ENCODE data around the gene CFLAR. TPM values are rescaled to one million over a fixed set of nuclear protein-coding genes. Genes with fewer than 3 reads are reported as not detected.
A peak's percentile ranks its signal among the peaks of the same experiment; 100 is the strongest.

Gene CFLAR
- total and polyA plus RNA-seq, 2 of the 13 experiments (the other 11 are each of a cell fraction or from before 2014, with no cell fraction given) = 43.8 to 92.1 TPM

DNA sequence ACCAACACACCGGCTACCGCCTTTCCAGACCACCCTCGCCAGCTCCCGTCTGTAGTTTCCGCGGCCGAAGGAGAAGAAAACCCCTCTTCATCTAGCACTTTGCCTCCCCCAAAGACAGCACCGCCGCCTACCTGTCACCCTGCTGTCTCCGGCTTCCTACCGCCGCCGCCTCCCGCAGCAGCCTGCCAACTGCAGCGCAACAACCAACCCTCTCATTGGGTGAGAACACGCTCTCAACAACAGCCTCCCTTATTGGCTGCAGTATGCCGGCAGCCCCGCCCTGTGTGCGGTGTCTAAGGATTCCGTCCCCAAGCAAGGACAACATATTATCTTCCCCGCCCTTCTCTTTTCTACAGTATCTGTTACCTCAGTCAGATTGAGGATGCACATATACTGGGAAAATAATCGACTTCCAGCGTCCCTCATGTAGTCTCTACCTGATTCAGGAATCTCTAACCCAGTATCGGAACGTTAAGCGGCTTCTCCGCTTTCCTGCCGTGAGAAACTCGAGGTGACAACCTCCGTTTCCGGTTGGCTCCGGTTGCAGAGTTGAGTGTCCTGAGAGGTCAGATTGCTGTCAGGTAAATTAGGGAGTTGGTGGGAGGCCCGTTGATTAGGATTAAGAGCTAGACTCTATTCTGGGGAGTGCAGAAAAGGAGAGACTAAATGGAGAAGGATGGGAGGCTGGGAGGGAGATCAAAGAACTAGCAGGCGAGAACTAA lies 44.3 kb upstream of the CFLAR start, which contains the start of the genes HYCC2 and NDUFB3 (continued):
- TF ChIP-seq SIX1 (CRISPR knock-in tag; IDR thresholded peaks at IDR 0.05; ENCODE audit: borderline replicate concordance) (peak; percentile 91), ATF7-NPFF (CRISPR knock-in tag; IDR thresholded peaks at IDR 0.05; ENCODE audit: low read depth) (no peak), ZNF747 (CRISPR knock-in tag; IDR thresholded peaks at IDR 0.05; ENCODE audit: borderline replicate concordance) (0 out of 2 replicates have a peak, but pooled peaks have one; percentile 7), NPAS2 (CRISPR knock-in tag; IDR thresholded peaks at IDR 0.05; ENCODE audit: borderline replicate concordance) (0 out of 2 replicates have a peak, but pooled peaks have one; percentile 62), PAWR (CRISPR knock-in tag; IDR thresholded peaks at IDR 0.05; ENCODE audit: borderline replicate concordance) (0 out of 2 replicates have a peak, but pooled peaks have one; percentile 25), ZNF598 (CRISPR knock-in tag; IDR thresholded peaks at IDR 0.05; ENCODE audit: borderline replicate concordance) (peak; percentile 92), PHF8 (CRISPR knock-in tag; IDR thresholded peaks at IDR 0.05) (peak; percentile 97), SIX4 (CRISPR knock-in tag; IDR thresholded peaks at IDR 0.05) (peak; percentile 96), CHCHD3 (CRISPR knock-in tag; IDR thresholded peaks at IDR 0.05) (no peak), ZNF737 (CRISPR knock-in tag; IDR thresholded peaks at IDR 0.05; ENCODE audit: borderline replicate concordance) (peak; percentile 31; the same call in 1 of the 2 replicates), ZSCAN25 (CRISPR knock-in tag; IDR thresholded peaks at IDR 0.05) (peak; percentile 78; the same call in 1 of the 2 replicates), KLF12 (CRISPR knock-in tag; IDR thresholded peaks at IDR 0.05; ENCODE audit: borderline replicate concordance) (peak; percentile 92; the same call in 1 of the 2 replicates), KLF9 (CRISPR knock-in tag; IDR thresholded peaks at IDR 0.05; ENCODE audit: low read depth) (peak; percentile 88; the same call in 1 of the 2 replicates), ARNT2 (CRISPR knock-in tag; IDR thresholded peaks at IDR 0.05; ENCODE audit: low read depth) (peak; percentile 76; the same call in 1 of the 2 replicates), GZF1 (CRISPR knock-in tag; IDR thresholded peaks at IDR 0.05) (no peak), KMT2A (CRISPR knock-in tag; IDR thresholded peaks at IDR 0.05) (peak; percentile 99), ZNF101 (CRISPR knock-in tag; IDR thresholded peaks at IDR 0.05; ENCODE audit: borderline replicate concordance, low read depth) (0 out of 2 replicates have a peak, but pooled peaks have one; percentile 29), E2F1 (CRISPR knock-in tag; IDR thresholded peaks at IDR 0.05) (peak; percentile 40; the same call in 1 of the 2 replicates), ZNF703 (CRISPR knock-in tag; IDR thresholded peaks at IDR 0.05; ENCODE audit: borderline replicate concordance) (0 out of 2 replicates have a peak, but pooled peaks have one; percentile 70), CSRNP1 (CRISPR knock-in tag; IDR thresholded peaks at IDR 0.05) (peak; percentile 81; the same call in 1 of the 2 replicates), SNAI1 (CRISPR knock-in tag; IDR thresholded peaks at IDR 0.05; ENCODE audit: borderline replicate concordance) (peak; percentile 28; the same call in 1 of the 2 replicates), SOX6 (IDR thresholded peaks at IDR 0.05) (no peak), SOX6 (CRISPR knock-in tag; IDR thresholded peaks at IDR 0.05) (peak; percentile 83; the same call in 1 of the 2 replicates), ARID2 (CRISPR knock-in tag; IDR thresholded peaks at IDR 0.05; ENCODE audit: borderline replicate concordance) (no peak)
- TF ChIP-seq, protein P1, sequence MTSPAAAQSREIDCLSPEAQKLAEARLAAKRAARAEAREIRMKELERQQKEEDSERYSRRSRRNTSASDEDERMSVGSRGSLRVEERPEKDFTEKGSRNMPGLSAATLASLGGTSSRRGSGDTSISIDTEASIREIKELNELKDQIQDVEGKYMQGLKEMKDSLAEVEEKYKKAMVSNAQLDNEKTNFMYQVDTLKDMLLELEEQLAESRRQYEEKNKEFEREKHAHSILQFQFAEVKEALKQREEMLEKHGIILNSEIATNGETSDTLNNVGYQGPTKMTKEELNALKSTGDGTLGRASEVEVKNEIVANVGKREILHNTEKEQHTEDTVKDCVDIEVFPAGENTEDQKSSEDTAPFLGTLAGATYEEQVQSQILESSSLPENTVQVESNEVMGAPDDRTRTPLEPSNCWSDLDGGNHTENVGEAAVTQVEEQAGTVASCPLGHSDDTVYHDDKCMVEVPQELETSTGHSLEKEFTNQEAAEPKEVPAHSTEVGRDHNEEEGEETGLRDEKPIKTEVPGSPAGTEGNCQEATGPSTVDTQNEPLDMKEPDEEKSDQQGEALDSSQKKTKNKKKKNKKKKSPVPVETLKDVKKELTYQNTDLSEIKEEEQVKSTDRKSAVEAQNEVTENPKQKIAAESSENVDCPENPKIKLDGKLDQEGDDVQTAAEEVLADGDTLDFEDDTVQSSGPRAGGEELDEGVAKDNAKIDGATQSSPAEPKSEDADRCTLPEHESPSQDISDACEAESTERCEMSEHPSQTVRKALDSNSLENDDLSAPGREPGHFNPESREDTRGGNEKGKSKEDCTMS (CRISPR knock-in tag; conservative IDR thresholded peaks at IDR 0.05) = 0 out of 2 replicates have a peak, but pooled peaks have one; percentile 57
